Activated naive CD8-positive, alpha-beta T cell treated with anti-CD3 and anti-CD28 coated beads for 36 hours (primary cell): ENCODE results near the gene MFAP4. TPM values are rescaled to one million over a fixed set of nuclear protein-coding genes. Genes with fewer than 3 reads are reported as not detected.

Source experiments
- DNase-seq: peaks from one replicate; pipeline ENCODE4 v3.0.0; 2021
- H3K27ac Mint-ChIP-seq: one replicate; pipeline ENCODE4 v1.8.0; 2022; ENCODE audit warnings: mild to moderate bottlenecking, moderate library complexity, mixed read lengths
- H3K27me3 Mint-ChIP-seq: one replicate; pipeline ENCODE4 v1.8.0; 2022; ENCODE audit warnings: mild to moderate bottlenecking, mixed read lengths
- H3K36me3 Mint-ChIP-seq: one replicate; pipeline ENCODE4 v1.8.0; 2021; ENCODE audit warnings: mild to moderate bottlenecking, mixed read lengths
- H3K4me1 Mint-ChIP-seq: one replicate; pipeline ENCODE4 v1.8.0; 2021; ENCODE audit warnings: mixed read lengths
- H3K4me3 Mint-ChIP-seq: one replicate; pipeline ENCODE4 v1.8.0; 2022; ENCODE audit warnings: mild to moderate bottlenecking, moderate library complexity, mixed read lengths
- H3K9me3 Mint-ChIP-seq: one replicate; pipeline ENCODE4 v1.8.0; 2022; ENCODE audit warnings: mixed read lengths
- total RNA-seq, 2 experiments: library from RNA; stranded (reverse); gene quantifications; one replicate each; pipeline ENCODE4 v1.2.3, GENCODE V29; 2021

Gene MFAP4
- total RNA-seq, 2 experiments from 2014 or later = 0.14 to 0.41 TPM

GRCh38 chr17:19413761-19414160, 26.8 kb upstream of the MFAP4 start:
- Mint-ChIP-seq H3K27ac (no peak overlapping the region), H3K4me3 (no peak overlapping the region), H3K36me3 (no peaks in the 10 kb centered on the region), H3K4me1 (no peaks in the 10 kb centered on the region), H3K9me3 (no peaks in the 10 kb centered on the region), H3K27me3 (no peaks in the 10 kb centered on the region)
- no peak for DNase-seq

GRCh38 chr17:19412984-19413383, 26.0 kb upstream of the MFAP4 start:
- DNase-seq = no peak
- H3K4me3 Mint-ChIP-seq = no peak overlapping the region
- no peaks in the 10 kb centered on the region for H3K9me3 Mint-ChIP-seq
- H3K4me1 Mint-ChIP-seq = no peaks in the 10 kb centered on the region
- no peak overlapping the region for H3K27ac Mint-ChIP-seq
- H3K36me3 Mint-ChIP-seq = no peaks in the 10 kb centered on the region
- no peaks in the 10 kb centered on the region for H3K27me3 Mint-ChIP-seq

- H3K27me3 Mint-ChIP-seq = no peaks in the 10 kb centered on the region
- H3K4me1 Mint-ChIP-seq = no peaks in the 10 kb centered on the region
- DNase-seq = no peak
- H3K4me3 Mint-ChIP-seq = no peak overlapping the region
- H3K36me3 Mint-ChIP-seq = no peaks in the 10 kb centered on the region
- no peaks in the 10 kb centered on the region for H3K9me3 Mint-ChIP-seq
- H3K27ac Mint-ChIP-seq = no peak overlapping the region
These were observed 25.5 kb upstream of the MFAP4 start for GRCh38 chr17:19412510-19412909.

GRCh38 chr17:19411631-19412030, 24.6 kb upstream of the MFAP4 start:
- DNase-seq = no peak
- Mint-ChIP-seq H3K27ac (no peak overlapping the region), H3K4me1 (no peaks in the 10 kb centered on the region), H3K9me3 (no peaks in the 10 kb centered on the region), H3K36me3 (no peaks in the 10 kb centered on the region), H3K4me3 (no peak overlapping the region), H3K27me3 (no peaks in the 10 kb centered on the region)

GRCh38 chr17:19410875-19411620, 24.1 kb upstream of the MFAP4 start, which contains the start of gene RNF112:
RNF112 (plus strand) TSS chr17:19411232; CDS start chr17:19411409, 177 bp downstream.
- Mint-ChIP-seq H3K27ac (no peak within 1 kb of the TSS), H3K36me3 (no peaks in the 10 kb centered on the region), H3K9me3 (no peaks in the 10 kb centered on the region), H3K4me1 (no peaks in the 10 kb centered on the region), H3K4me3 (no peak within 1 kb of the TSS), H3K27me3 (no peaks in the 10 kb centered on the region)
- DNase-seq = no peak

- Mint-ChIP-seq H3K4me3 (no peak overlapping the region), H3K9me3 (no peaks in the 10 kb centered on the region), H3K27ac (no peak overlapping the region), H3K36me3 (no peaks in the 10 kb centered on the region), H3K27me3 (no peaks in the 10 kb centered on the region), H3K4me1 (no peaks in the 10 kb centered on the region)
- DNase-seq = no peak
These were observed 23.1 kb upstream of the MFAP4 start for GRCh38 chr17:19410091-19410490.

- Mint-ChIP-seq H3K36me3 (no peaks in the 10 kb centered on the region), H3K27me3 (no peaks in the 10 kb centered on the region), H3K27ac (no peak overlapping the region), H3K4me3 (no peak overlapping the region), H3K9me3 (no peaks in the 10 kb centered on the region), H3K4me1 (no peaks in the 10 kb centered on the region)
- DNase-seq = no peak
These were observed 22.5 kb upstream of the MFAP4 start for GRCh38 chr17:19409509-19409908.

GRCh38 chr17:19409066-19409465, 22.1 kb upstream of the MFAP4 start:
- Mint-ChIP-seq H3K9me3 (no peaks in the 10 kb centered on the region), H3K27me3 (no peaks in the 10 kb centered on the region), H3K4me1 (no peaks in the 10 kb centered on the region), H3K27ac (no peak overlapping the region), H3K36me3 (no peaks in the 10 kb centered on the region), H3K4me3 (no peak overlapping the region)
- no peak for DNase-seq

GRCh38 chr17:19408346-19408710, 21.3 kb upstream of the MFAP4 start:
- Mint-ChIP-seq H3K4me1 (no peaks in the 10 kb centered on the region), H3K4me3 (no peak overlapping the region), H3K27me3 (no peaks in the 10 kb centered on the region), H3K36me3 (no peaks in the 10 kb centered on the region), H3K9me3 (no peaks in the 10 kb centered on the region), H3K27ac (no peak overlapping the region)
- DNase-seq = no peak

- DNase-seq = no peak
- Mint-ChIP-seq H3K36me3 (no peaks in the 10 kb centered on the region), H3K27me3 (no peaks in the 10 kb centered on the region), H3K27ac (no peak overlapping the region), H3K4me3 (no peak overlapping the region), H3K9me3 (no peaks in the 10 kb centered on the region), H3K4me1 (no peaks in the 10 kb centered on the region)
These were observed 20.8 kb upstream of the MFAP4 start for GRCh38 chr17:19407601-19408345.

GRCh38 chr17:19405114-19405513, 18.1 kb upstream of the MFAP4 start:
- Mint-ChIP-seq H3K9me3 (no peaks in the 10 kb centered on the region), H3K27me3 (no peaks in the 10 kb centered on the region), H3K4me3 (no peak overlapping the region), H3K27ac (no peak overlapping the region), H3K4me1 (no peaks in the 10 kb centered on the region), H3K36me3 (no peaks in the 10 kb centered on the region)
- no peak for DNase-seq

GRCh38 chr17:19404264-19404663, 17.3 kb upstream of the MFAP4 start:
- Mint-ChIP-seq H3K27ac (no peak overlapping the region), H3K9me3 (no peaks in the 10 kb centered on the region), H3K36me3 (no peaks in the 10 kb centered on the region), H3K4me1 (no peaks in the 10 kb centered on the region), H3K4me3 (no peak overlapping the region), H3K27me3 (no peaks in the 10 kb centered on the region)
- DNase-seq = no peak

- Mint-ChIP-seq H3K4me1 (no peaks in the 10 kb centered on the region), H3K9me3 (no peaks in the 10 kb centered on the region), H3K4me3 (no peak overlapping the region), H3K36me3 (no peaks in the 10 kb centered on the region), H3K27ac (no peak overlapping the region), H3K27me3 (no peaks in the 10 kb centered on the region)
- DNase-seq = no peak
These were observed 16.0 kb upstream of the MFAP4 start for GRCh38 chr17:19403021-19403420.

- H3K4me3 Mint-ChIP-seq = no peak overlapping the region
- DNase-seq = no peak
- no peak overlapping the region for H3K27ac Mint-ChIP-seq
- H3K9me3 Mint-ChIP-seq = no peaks in the 10 kb centered on the region
- H3K36me3 Mint-ChIP-seq = no peaks in the 10 kb centered on the region
- H3K4me1 Mint-ChIP-seq = no peaks in the 10 kb centered on the region
- H3K27me3 Mint-ChIP-seq = no peaks in the 10 kb centered on the region
These were observed 15.2 kb upstream of the MFAP4 start for GRCh38 chr17:19402171-19402570.

GRCh38 chr17:19401321-19402010, 14.5 kb upstream of the MFAP4 start:
- Mint-ChIP-seq H3K36me3 (no peaks in the 10 kb centered on the region), H3K4me1 (no peaks in the 10 kb centered on the region), H3K4me3 (no peak overlapping the region), H3K27ac (no peak overlapping the region), H3K9me3 (no peaks in the 10 kb centered on the region), H3K27me3 (no peaks in the 10 kb centered on the region)
- no peak for DNase-seq
